ENCODE data around the gene CHTF18. TPM values are rescaled to one million over a fixed set of nuclear protein-coding genes. Genes with fewer than 3 reads are reported as not detected.

Gene CHTF18
- total and polyA plus RNA-seq, 9 of the 15 experiments (the other 6 are each of a cell fraction or from before 2014, with no cell fraction given) = 2.5 to 123 (median 17.0) TPM

DNA sequence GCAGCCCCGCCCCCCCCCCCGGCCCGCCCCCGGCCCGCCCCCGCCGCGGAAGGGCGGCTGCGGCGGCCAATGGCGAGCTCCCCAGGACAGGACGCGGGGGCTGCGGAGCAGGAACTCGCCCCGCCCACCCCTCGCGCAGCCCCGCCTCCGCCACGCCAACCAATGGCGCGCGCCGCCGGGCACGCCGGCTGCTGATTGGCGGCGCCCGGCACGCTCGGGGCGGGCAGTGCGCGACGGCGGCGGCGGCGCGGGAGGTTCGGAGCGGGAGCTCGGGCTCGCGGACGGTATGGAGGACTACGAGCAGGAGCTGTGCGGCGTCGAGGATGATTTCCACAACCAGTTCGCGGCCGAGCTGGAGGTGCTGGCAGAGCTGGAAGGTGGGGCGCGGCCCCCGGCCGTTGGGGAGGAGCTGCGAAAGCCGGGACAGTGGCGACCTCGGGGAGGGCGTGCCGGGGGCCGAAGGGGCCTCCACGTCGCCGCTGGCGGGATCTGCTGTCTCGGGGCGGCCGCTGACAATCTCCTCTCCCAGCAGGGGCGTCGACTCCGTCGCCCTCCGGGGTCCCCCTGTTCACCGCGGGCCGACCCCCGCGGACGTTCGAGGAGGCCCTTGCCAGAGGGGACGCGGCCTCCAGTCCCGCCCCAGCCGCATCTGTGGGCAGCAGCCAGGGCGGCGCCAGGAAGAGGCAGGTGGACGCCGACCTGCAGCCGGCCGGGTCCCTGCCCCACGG lies at the start of gene CHTF18 (continued):
- no peak for TF ChIP-seq ZNF277 (CRISPR knock-in tag; IDR thresholded peaks at IDR 0.05; ENCODE audit: borderline replicate concordance)
- TF ChIP-seq NEUROD1 (IDR thresholded peaks at IDR 0.05; ENCODE audit: borderline replicate concordance, low read depth, low read length, partially characterized antibody) = peak; percentile 60
- no peak for TF ChIP-seq IFI16 (CRISPR knock-in tag; IDR thresholded peaks at IDR 0.05)
- TF ChIP-seq RUNX1 (IDR thresholded peaks at IDR 0.05; ENCODE audit: low read depth) = 0 out of 2 replicates have a peak, but pooled peaks have one; percentile 31
- TF ChIP-seq RB1 (IDR thresholded peaks at IDR 0.05; ENCODE audit: low read depth) = peak; percentile 84
- TF ChIP-seq HLTF (IDR thresholded peaks at IDR 0.05) = 0 out of 2 replicates have a peak, but pooled peaks have one; percentile 31
- TF ChIP-seq GABPA (tag; conservative IDR thresholded peaks at IDR 0.05; ENCODE audit: low read depth) = peak; percentile 84
- no peak for TF ChIP-seq CHD2 (IDR thresholded peaks at IDR 0.05; ENCODE audit: low read depth, low read length)
- TF ChIP-seq HMBOX1 (IDR thresholded peaks at IDR 0.05) = no peak
- TF ChIP-seq, protein P1, sequence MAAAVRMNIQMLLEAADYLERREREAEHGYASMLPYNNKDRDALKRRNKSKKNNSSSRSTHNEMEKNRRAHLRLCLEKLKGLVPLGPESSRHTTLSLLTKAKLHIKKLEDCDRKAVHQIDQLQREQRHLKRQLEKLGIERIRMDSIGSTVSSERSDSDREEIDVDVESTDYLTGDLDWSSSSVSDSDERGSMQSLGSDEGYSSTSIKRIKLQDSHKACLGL (CRISPR knock-in tag; IDR thresholded peaks at IDR 0.05; ENCODE audit: borderline replicate concordance, poor library complexity, severe bottlenecking) = peak; percentile 25
- TF ChIP-seq TEAD1 (CRISPR knock-in tag; IDR thresholded peaks at IDR 0.05) = 0 out of 4 replicates have a peak, but pooled peaks of 1 of the 2 experiments have one; percentile 23
- no peak for TF ChIP-seq KDM1A (IDR thresholded peaks at IDR 0.05)
- TF ChIP-seq FOXA3 (CRISPR knock-in tag; conservative IDR thresholded peaks at IDR 0.05 in 1 of 2, IDR thresholded peaks at IDR 0.05 in 1 of 2) = no peak
- TF ChIP-seq MAZ (CRISPR knock-in tag; conservative IDR thresholded peaks at IDR 0.05 in 1 of 2, IDR thresholded peaks at IDR 0.05 in 1 of 2) = peak in 1 of 2 experiments; percentile 34; a peak in 3 of 4 replicates
- TF ChIP-seq, protein P2, sequence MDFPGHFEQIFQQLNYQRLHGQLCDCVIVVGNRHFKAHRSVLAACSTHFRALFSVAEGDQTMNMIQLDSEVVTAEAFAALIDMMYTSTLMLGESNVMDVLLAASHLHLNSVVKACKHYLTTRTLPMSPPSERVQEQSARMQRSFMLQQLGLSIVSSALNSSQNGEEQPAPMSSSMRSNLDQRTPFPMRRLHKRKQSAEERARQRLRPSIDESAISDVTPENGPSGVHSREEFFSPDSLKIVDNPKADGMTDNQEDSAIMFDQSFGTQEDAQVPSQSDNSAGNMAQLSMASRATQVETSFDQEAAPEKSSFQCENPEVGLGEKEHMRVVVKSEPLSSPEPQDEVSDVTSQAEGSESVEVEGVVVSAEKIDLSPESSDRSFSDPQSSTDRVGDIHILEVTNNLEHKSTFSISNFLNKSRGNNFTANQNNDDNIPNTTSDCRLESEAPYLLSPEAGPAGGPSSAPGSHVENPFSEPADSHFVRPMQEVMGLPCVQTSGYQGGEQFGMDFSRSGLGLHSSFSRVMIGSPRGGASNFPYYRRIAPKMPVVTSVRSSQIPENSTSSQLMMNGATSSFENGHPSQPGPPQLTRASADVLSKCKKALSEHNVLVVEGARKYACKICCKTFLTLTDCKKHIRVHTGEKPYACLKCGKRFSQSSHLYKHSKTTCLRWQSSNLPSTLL (IDR thresholded peaks at IDR 0.05) = peak; percentile 99
